ENCODE measurements around the gene NT5C3A. TPM values are rescaled to one million over a fixed set of nuclear protein-coding genes. Genes with fewer than 3 reads are reported as not detected.
"Not testable (repeated sequence)": the region's sequence is repeated elsewhere in the genome, so short reads cannot be mapped to it uniquely, and the experiment has no call there.

The NT5C3A gene
- total and polyA plus RNA-seq, 9 of the 15 experiments (the other 6 are each of a cell fraction or from before 2014, with no cell fraction given): 18.6 to 60.1 (median 40.0) TPM

DNA sequence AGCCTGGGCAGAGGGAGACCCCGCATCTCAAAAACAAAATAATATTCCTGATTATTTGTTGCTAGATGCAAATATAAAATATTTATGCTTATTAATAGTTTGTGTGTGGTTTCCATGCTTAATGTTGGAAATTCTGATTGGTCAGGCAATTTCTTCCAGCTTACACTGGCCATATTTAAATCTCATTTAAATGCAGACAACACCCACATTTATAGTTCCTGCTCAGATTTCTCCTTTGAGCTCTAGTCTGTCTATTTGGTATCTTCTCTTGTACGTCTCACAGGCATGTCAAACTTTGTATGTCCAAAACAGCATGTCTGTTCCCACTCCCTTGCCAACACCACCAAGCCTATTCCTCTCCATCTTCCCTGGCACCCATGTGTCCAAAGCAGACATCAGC, 52.8 kb downstream of the NT5C3A start (continued):
- no peak for TF ChIP-seq PHTF2 (CRISPR knock-in tag; IDR thresholded peaks at IDR 0.05)
- no peak for TF ChIP-seq NFYB (IDR thresholded peaks at IDR 0.05; ENCODE audit: extremely low read depth, insufficient read length)
- TF ChIP-seq MTA3 (IDR thresholded peaks at IDR 0.05; ENCODE audit: borderline replicate concordance): no peak
- TF ChIP-seq, protein P1, sequence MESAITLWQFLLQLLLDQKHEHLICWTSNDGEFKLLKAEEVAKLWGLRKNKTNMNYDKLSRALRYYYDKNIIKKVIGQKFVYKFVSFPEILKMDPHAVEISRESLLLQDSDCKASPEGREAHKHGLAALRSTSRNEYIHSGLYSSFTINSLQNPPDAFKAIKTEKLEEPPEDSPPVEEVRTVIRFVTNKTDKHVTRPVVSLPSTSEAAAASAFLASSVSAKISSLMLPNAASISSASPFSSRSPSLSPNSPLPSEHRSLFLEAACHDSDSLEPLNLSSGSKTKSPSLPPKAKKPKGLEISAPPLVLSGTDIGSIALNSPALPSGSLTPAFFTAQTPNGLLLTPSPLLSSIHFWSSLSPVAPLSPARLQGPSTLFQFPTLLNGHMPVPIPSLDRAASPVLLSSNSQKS (CRISPR knock-in tag; IDR thresholded peaks at IDR 0.05): no peak
- no peak for TF ChIP-seq TAF7 (tag; IDR thresholded peaks at IDR 0.05)
- TF ChIP-seq, protein P2, sequence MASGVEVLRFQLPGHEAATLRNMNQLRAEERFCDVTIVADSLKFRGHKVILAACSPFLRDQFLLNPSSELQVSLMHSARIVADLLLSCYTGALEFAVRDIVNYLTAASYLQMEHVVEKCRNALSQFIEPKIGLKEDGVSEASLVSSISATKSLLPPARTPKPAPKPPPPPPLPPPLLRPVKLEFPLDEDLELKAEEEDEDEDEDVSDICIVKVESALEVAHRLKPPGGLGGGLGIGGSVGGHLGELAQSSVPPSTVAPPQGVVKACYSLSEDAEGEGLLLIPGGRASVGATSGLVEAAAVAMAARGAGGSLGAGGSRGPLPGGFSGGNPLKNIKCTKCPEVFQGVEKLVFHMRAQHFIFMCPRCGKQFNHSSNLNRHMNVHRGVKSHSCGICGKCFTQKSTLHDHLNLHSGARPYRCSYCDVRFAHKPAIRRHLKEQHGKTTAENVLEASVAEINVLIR (CRISPR knock-in tag; IDR thresholded peaks at IDR 0.05): no peak

DNA sequence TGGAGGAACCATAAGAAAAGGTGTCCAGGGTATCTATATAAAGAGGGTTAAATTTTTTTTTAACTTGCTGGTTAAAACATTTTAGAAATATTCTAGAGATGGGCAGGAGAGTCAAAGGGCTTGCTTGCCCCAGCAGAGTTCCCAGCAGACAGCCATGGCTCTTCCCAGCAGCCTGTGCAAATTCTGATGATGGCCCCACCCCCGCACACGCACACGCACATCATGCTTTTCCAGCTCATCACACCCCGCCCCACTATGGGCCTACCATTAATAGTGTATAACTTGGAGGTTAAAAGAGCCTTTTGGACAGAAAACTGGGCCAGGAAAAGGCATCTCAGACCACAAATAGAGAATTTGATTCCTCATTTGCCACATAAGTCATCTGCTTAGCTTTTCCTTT, 56.9 kb downstream of the NT5C3A start:
- H3K36me3 ChIP-seq (ENCODE audit: control insufficient read depth, insufficient read depth, low read length); DNase-seq (ENCODE audit: extremely low read depth in 1 of 4, low spot score in 3 of 4); H2AFZ ChIP-seq (ENCODE audit: low read depth, low read length); CTCF ChIA-PET (ENCODE audit: low intra/inter-chr PET ratio); intact Hi-C loops (cut with micrococcal nuclease); in situ Hi-C loops (cut with MboI); H4K20me1 ChIP-seq (replicated peaks; ENCODE audit: control insufficient read depth, insufficient read depth, low read length); H3K4me3 ChIP-seq; H3K27ac ChIP-seq (ENCODE audit: extremely low read depth, low read depth, low read length); H3K9me1 ChIP-seq (ENCODE audit: control insufficient read depth, insufficient read depth, low read length); H3K9me3 ChIP-seq (replicated peaks; ENCODE audit: control insufficient read depth, insufficient read depth, low read depth, low read length); H3K27me3 ChIP-seq (ENCODE audit: control insufficient read depth in 2 of 2, insufficient read depth in 2 of 2, low read length in 2 of 2); POLR2A ChIA-PET; H3K4me1 ChIP-seq (replicated peaks in 1 of 2; ENCODE audit: control insufficient read depth in 2 of 2, insufficient read depth in 2 of 2, low read length in 2 of 2); H3K79me2 ChIP-seq (ENCODE audit: control insufficient read depth, insufficient read depth, low read length); H3K9ac ChIP-seq (ENCODE audit: insufficient read depth in 1 of 2, low read depth in 2 of 2, low read length in 2 of 2); H3K4me2 ChIP-seq (ENCODE audit: insufficient read depth, low read length); FAIRE-seq: not testable (repeated sequence)
- 100% methylated on average over 1 of the region's 4 CpGs for WGBS (ENCODE audit: insufficient coverage, low coverage, missing lambda C conversion rate)
- TSS peak; percentile 61 for BruUV-seq (replicated peaks)
- peak; percentile 60 for ATAC-seq

DNA sequence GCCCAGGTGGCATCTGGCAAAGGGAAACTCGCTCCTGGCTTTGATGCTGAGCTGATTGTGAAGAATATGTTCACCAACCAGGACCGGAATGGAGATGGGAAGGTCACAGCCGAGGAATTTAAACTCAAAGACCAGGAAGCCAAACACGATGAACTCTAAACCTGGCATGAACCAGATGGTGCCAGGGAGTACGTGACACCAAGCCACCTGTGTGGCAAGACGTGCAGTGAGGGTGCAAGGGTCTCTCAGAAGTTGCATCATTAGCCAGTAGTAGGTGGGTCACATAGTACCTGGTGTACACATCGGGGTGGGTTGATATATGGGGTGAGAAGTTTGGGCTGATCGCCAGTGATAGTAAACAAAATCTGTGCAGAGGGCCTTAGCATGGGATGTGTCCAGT, 57.4 kb downstream of the NT5C3A start:
- H3K27me3 ChIP-seq (ENCODE audit: control insufficient read depth in 2 of 2, insufficient read depth in 2 of 2, low read length in 2 of 2); H2AFZ ChIP-seq (ENCODE audit: low read depth, low read length); H3K36me3 ChIP-seq (ENCODE audit: control insufficient read depth, insufficient read depth, low read length); H3K4me3 ChIP-seq; H3K79me2 ChIP-seq (ENCODE audit: control insufficient read depth, insufficient read depth, low read length); H3K9ac ChIP-seq (ENCODE audit: insufficient read depth in 1 of 2, low read depth in 2 of 2, low read length in 2 of 2); in situ Hi-C loops (cut with MboI); BruUV-seq (replicated peaks); POLR2A ChIA-PET; ATAC-seq; H3K27ac ChIP-seq (ENCODE audit: extremely low read depth, low read depth, low read length); intact Hi-C loops (cut with micrococcal nuclease); H4K20me1 ChIP-seq (replicated peaks; ENCODE audit: control insufficient read depth, insufficient read depth, low read length); H3K9me3 ChIP-seq (replicated peaks; ENCODE audit: control insufficient read depth, insufficient read depth, low read depth, low read length); H3K4me1 ChIP-seq (replicated peaks in 1 of 2; ENCODE audit: control insufficient read depth in 2 of 2, insufficient read depth in 2 of 2, low read length in 2 of 2); H3K9me1 ChIP-seq (ENCODE audit: control insufficient read depth, insufficient read depth, low read length); H3K4me2 ChIP-seq (ENCODE audit: insufficient read depth, low read length); DNase-seq (ENCODE audit: extremely low read depth in 1 of 4, low spot score in 3 of 4); CTCF ChIA-PET (ENCODE audit: low intra/inter-chr PET ratio): not testable (repeated sequence)
- 91% methylated on average over 7 of the region's 8 CpGs for WGBS (ENCODE audit: insufficient coverage, low coverage, missing lambda C conversion rate)
- peak; percentile 29 for FAIRE-seq

DNA sequence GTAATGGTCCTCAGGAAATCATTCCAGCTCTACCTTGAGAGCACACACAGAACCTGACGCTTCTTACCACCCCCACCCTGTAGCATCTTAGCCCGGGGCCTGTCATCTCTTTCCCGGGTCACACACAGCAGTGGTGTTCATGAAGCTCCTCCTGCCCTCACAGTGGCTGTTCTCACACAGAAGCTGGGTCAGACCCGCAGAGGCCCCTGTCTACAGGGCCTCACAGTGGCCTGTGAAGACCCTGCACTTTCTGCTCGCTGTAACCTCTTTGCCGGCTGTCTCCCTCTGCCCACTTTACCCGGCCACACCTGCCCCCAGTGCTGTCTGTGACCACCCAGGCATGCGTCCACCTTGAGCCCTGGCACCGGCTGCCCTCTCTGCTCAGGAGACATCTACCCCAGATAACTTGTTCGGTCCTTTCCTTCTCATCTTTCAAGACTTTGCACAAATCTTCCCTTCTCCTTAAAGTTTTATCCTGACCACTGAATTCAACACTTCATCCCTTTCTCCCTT, 58.4 kb downstream of the NT5C3A start:
- ATAC-seq; H3K79me2 ChIP-seq (ENCODE audit: control insufficient read depth, insufficient read depth, low read length); DNase-seq (ENCODE audit: extremely low read depth in 1 of 4, low spot score in 3 of 4); H3K4me2 ChIP-seq (ENCODE audit: insufficient read depth, low read length); H3K36me3 ChIP-seq (ENCODE audit: control insufficient read depth, insufficient read depth, low read length); H3K27me3 ChIP-seq (ENCODE audit: control insufficient read depth in 2 of 2, insufficient read depth in 2 of 2, low read length in 2 of 2); CTCF ChIA-PET (ENCODE audit: low intra/inter-chr PET ratio); in situ Hi-C loops (cut with MboI); POLR2A ChIA-PET; H2AFZ ChIP-seq (ENCODE audit: low read depth, low read length); H3K9me3 ChIP-seq (replicated peaks; ENCODE audit: control insufficient read depth, insufficient read depth, low read depth, low read length); H3K4me3 ChIP-seq; intact Hi-C loops (cut with micrococcal nuclease); H3K9me1 ChIP-seq (ENCODE audit: control insufficient read depth, insufficient read depth, low read length); BruUV-seq (replicated peaks); H3K4me1 ChIP-seq (replicated peaks in 1 of 2; ENCODE audit: control insufficient read depth in 2 of 2, insufficient read depth in 2 of 2, low read length in 2 of 2); FAIRE-seq; H3K9ac ChIP-seq (ENCODE audit: insufficient read depth in 1 of 2, low read depth in 2 of 2, low read length in 2 of 2); H4K20me1 ChIP-seq (replicated peaks; ENCODE audit: control insufficient read depth, insufficient read depth, low read length); H3K27ac ChIP-seq (ENCODE audit: extremely low read depth, low read depth, low read length): not testable (repeated sequence)
- 64% methylated on average over 7 of the region's 10 CpGs for WGBS (ENCODE audit: insufficient coverage, low coverage, missing lambda C conversion rate)
